ENCODE data around the gene UBE2J2. TPM values are rescaled to one million over a fixed set of nuclear protein-coding genes. Genes with fewer than 3 reads are reported as not detected.

Gene UBE2J2
- total RNA-seq, 1 experiment from 2014 or later, result 83.4 TPM

DNA sequence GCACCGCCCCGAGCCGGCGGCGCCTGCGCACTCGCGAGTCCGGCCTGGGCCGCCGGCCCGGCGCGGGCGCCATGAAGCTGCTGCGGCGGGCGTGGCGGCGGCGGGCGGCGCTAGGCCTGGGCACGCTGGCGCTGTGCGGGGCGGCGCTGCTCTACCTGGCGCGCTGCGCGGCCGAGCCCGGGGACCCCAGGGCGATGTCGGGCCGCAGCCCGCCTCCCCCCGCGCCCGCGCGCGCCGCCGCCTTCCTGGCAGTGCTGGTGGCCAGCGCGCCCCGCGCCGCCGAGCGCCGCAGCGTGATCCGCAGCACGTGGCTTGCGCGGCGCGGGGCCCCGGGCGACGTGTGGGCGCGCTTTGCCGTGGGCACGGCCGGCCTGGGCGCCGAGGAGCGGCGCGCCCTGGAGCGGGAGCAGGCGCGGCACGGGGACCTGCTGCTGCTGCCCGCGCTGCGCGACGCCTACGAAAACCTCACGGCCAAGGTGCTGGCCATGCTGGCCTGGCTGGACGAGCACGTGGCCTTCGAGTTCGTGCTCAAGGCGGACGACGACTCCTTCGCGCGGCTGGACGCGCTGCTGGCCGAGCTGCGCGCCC lies 41.4 kb downstream of the UBE2J2 start, which contains the start of gene B3GALT6:
Gene B3GALT6, plus strand, starts transcription at position 30 of the 588 bp plus-strand sequence. Its CDS starts 42 bp downstream, at position 72.
- H3K79me2 ChIP-seq (ENCODE audit: insufficient read depth, low read length), result peaks cover 2% of the 10 kb centered on the region; the same call in 1 of the 2 replicates
- Mint-ChIP-seq H3K27me3 (ENCODE audit: low read depth) (no peaks in the 10 kb centered on the region), H3K36me3 (ENCODE audit: insufficient read depth in 1 of 3, low read depth in 3 of 3) (peaks cover 17 to 37% (median 37%) of the 10 kb centered on the region in 3 experiments), H3K9me3 (peaks cover 0 to 4% of the 10 kb centered on the region in 2 experiments; a peak in 1 of 5 replicates), H3K4me1 (peaks cover 15 to 23% of the 10 kb centered on the region in 2 experiments), H3K4me3 (peak within 1 kb of the TSS; percentile 90 to 93), H3K27ac (peak within 1 kb of the TSS; percentile 58 to 93 (median 62); a peak in 2 of 7 replicates)
- H4K91ac ChIP-seq (ENCODE audit: insufficient read length, low read depth, low read length), result no peak within 1 kb of the TSS
- peak within 1 kb of the TSS; percentile 59 for H3K14ac ChIP-seq (ENCODE audit: insufficient read depth, low read length)
- no peak within 1 kb of the TSS for H3K23ac ChIP-seq (ENCODE audit: insufficient read length, low read depth, low read length)
- H4K8ac ChIP-seq (replicated peaks; ENCODE audit: insufficient read length, low read depth, low read length), result no peak within 1 kb of the TSS
- H3K79me1 ChIP-seq (ENCODE audit: insufficient read depth, low read depth, low read length, poor library complexity, severe bottlenecking), result peaks cover 2% of the 10 kb centered on the region
- WGBS (ENCODE audit: extremely low coverage, insufficient read length, low lambda C conversion rate), result no CpG with 5 or more reads among the region's 100 CpGs
- no peak within 1 kb of the TSS for H2BK5ac ChIP-seq (ENCODE audit: insufficient read length, low read length)
- no peak for TF ChIP-seq CTCF (conservative IDR thresholded peaks at IDR 0.05)
- H3T11ph ChIP-seq (ENCODE audit: low read length), result no peak within 1 kb of the TSS
- H3K9ac ChIP-seq (ENCODE audit: extremely low read depth, insufficient read length, low read length), result peak within 1 kb of the TSS; percentile 43
- H3K18ac ChIP-seq (ENCODE audit: insufficient read length, low read depth, low read length), result no peak within 1 kb of the TSS
- H4K5ac ChIP-seq (ENCODE audit: insufficient read length, low read depth, low read length), result no peak within 1 kb of the TSS
- no peaks in the 10 kb centered on the region for H3K9me3 ChIP-seq (ENCODE audit: control insufficient read depth, low read depth, low read length)
- H2BK20ac ChIP-seq (ENCODE audit: low read depth, low read length, poor library complexity, severe bottlenecking), result no peak within 1 kb of the TSS
- no peak within 1 kb of the TSS for H3K4ac ChIP-seq (ENCODE audit: low read depth, low read length)
- H2BK120ac ChIP-seq (ENCODE audit: low read depth, low read length, poor library complexity, severe bottlenecking), result no peak within 1 kb of the TSS
- H3K27me3 ChIP-seq (ENCODE audit: insufficient read depth, low read length), result no peaks in the 10 kb centered on the region
- H3K56ac ChIP-seq (ENCODE audit: insufficient read length, low read depth, low read length), result no peak within 1 kb of the TSS
- H3K4me1 ChIP-seq (ENCODE audit: insufficient read depth, low read length), result no peaks in the 10 kb centered on the region
- no peaks in the 10 kb centered on the region for H4K20me1 ChIP-seq (ENCODE audit: control insufficient read depth, insufficient read depth, insufficient read length)
- H3K27ac ChIP-seq (ENCODE audit: insufficient read length, low read depth, low read length), result no peak within 1 kb of the TSS
- peaks cover 6% of the 10 kb centered on the region for H3K23me2 ChIP-seq (ENCODE audit: insufficient read length, low read depth, low read length, poor library complexity, severe bottlenecking)
- H2BK12ac ChIP-seq (ENCODE audit: insufficient read length, low read depth, low read length), result no peak within 1 kb of the TSS
- H2BK15ac ChIP-seq (ENCODE audit: low read depth, low read length), result no peak within 1 kb of the TSS
- H3K4me2 ChIP-seq (ENCODE audit: insufficient read depth, insufficient read length, low read length), result peak within 1 kb of the TSS; percentile 71
- DNase-seq, result peak; percentile 61
- H2AFZ ChIP-seq (ENCODE audit: low read length), result no peak within 1 kb of the TSS
- H2AK5ac ChIP-seq (ENCODE audit: insufficient read length, low read length), result no peak within 1 kb of the TSS

All from H9 (cell line).